B cell (primary cell): Measurements from ENCODE around the gene CMTR1. TPM values are rescaled to one million over a fixed set of nuclear protein-coding genes. Genes with fewer than 3 reads are reported as not detected.
A peak's percentile ranks its signal among the peaks of the same experiment; 100 is the strongest.

Experiments
- ATAC-seq: fragments of 200-7000 bp; cut with Tn5 transposase; one replicate; pipeline ENCODE4 v1.10.0; 2021; ENCODE audit warnings: low read depth, mild to moderate bottlenecking, moderate number of reproducible peaks, moderate library complexity
- CTCF ChIA-PET: fragments of 350-600 bp; sonication (Branson Sonifier 250); formaldehyde crosslinking; loops from one replicate; lab custom pipeline; 2021; ENCODE audit warnings: antibody characterized with exemption, inconsistent platforms; lab: Charles Lee
- POLR2A ChIA-PET: fragments of 350-600 bp; sonication (Branson Sonifier 250); formaldehyde crosslinking; loops from one replicate; lab custom pipeline; 2021; ENCODE audit warnings: antibody characterized with exemption; lab: Charles Lee
- DNase-seq: peaks from one replicate; pipeline ENCODE4 v3.0.0; 2013
- H2AFZ ChIP-seq: 2 replicates; pipeline ENCODE4 v1.6.1; 2012; ENCODE audit warnings: mild to moderate bottlenecking, low read depth, low read length; ENCODE audit not compliant: insufficient read depth, poor library complexity, severe bottlenecking
- H3K27ac ChIP-seq, 2 donors: 1 replicate in 1 of 2; 2 replicates in 1 of 2; pipeline ENCODE4 v1.5.1; 2012 to 2013; ENCODE audit warnings: low read length in 2 of 2, mild to moderate bottlenecking in 2 of 2, moderate library complexity in 1 of 2
- H3K27me3 ChIP-seq, 4 experiments: fragments of 200-600 bp in 1 of 4; sonication (generic) in 1 of 4; replicated peaks in 1 of 4; 1 replicate in 2 of 4; 2 replicates in 2 of 4; pipeline versions ENCODE4 v1.6.1 to v1.7.0; 2013 to 2016; ENCODE audit warnings: low read length in 3 of 4, mild to moderate bottlenecking in 2 of 4, mixed read lengths in 1 of 4, moderate library complexity in 1 of 4; ENCODE audit not compliant: insufficient read depth in 4 of 4, control insufficient read depth in 3 of 4; ENCODE audit errors: control extremely low read depth in 1 of 4
- H3K36me3 ChIP-seq, 2 experiments: replicated peaks in 1 of 2; 1 replicate in 1 of 2; 2 replicates in 1 of 2; pipeline versions ENCODE4 v1.6.1 to v1.7.1; 2013; ENCODE audit warnings: low read length in 1 of 2; ENCODE audit not compliant: insufficient read depth in 2 of 2, control insufficient read depth in 1 of 2; ENCODE audit errors: control extremely low read depth in 1 of 2, extremely low read depth in 1 of 2
- H3K4me1 ChIP-seq, 2 donors: fragments of 200-600 bp in 1 of 2; sonication (generic) in 1 of 2; 1 replicate in 1 of 2; 2 replicates in 1 of 2; pipeline versions ENCODE4 v1.5.1 to v1.6.1; 2013 to 2017; ENCODE audit warnings: low read length in 2 of 2; ENCODE audit not compliant: control insufficient read depth in 2 of 2, insufficient read depth in 2 of 2
- H3K4me2 ChIP-seq: replicated peaks from 2 replicates; pipeline ENCODE3; 2012; ENCODE audit warnings: mild to moderate bottlenecking, low read depth, low read length; ENCODE audit not compliant: poor library complexity, severe bottlenecking
- H3K4me3 ChIP-seq, 5 experiments: fragments of 200-600 bp in 1 of 5; sonication (generic) in 1 of 5; 1 replicate in 3 of 5; 2 replicates in 2 of 5; pipeline versions ENCODE4 v1.5.1 to v1.7.0; 2011 to 2016; ENCODE audit warnings: low read length in 4 of 5, mild to moderate bottlenecking in 4 of 5, low read depth in 2 of 5, control low read depth in 1 of 5, moderate library complexity in 1 of 5; ENCODE audit not compliant: insufficient read depth in 1 of 5; ENCODE audit errors: control extremely low read depth in 1 of 5, extremely low read depth in 1 of 5
- H3K79me2 ChIP-seq: fragments of 200-600 bp; sonication (generic); one replicate; pipeline ENCODE4 v1.6.0; 2016; ENCODE audit warnings: low read length; ENCODE audit not compliant: control insufficient read depth, insufficient read depth
- H3K9ac ChIP-seq: fragments of 200-600 bp; sonication (generic); 2 replicates; pipeline ENCODE4 v1.6.1; 2017; ENCODE audit warnings: mild to moderate bottlenecking, low read length, moderate library complexity
- H3K9me3 ChIP-seq, 3 donors: one replicate each; pipeline versions ENCODE4 v1.6.1 to v1.7.1; 2013; ENCODE audit warnings: low read length in 2 of 3; ENCODE audit not compliant: control insufficient read depth in 2 of 3, insufficient read depth in 1 of 3; ENCODE audit errors: control extremely low read depth in 1 of 3
- H4K20me1 ChIP-seq: 2 replicates; pipeline ENCODE4 v1.6.0; 2012; ENCODE audit warnings: mild to moderate bottlenecking, low read length; ENCODE audit not compliant: insufficient read depth, control insufficient read depth, poor library complexity, severe bottlenecking
- H3K27ac Mint-ChIP-seq: one replicate; pipeline ENCODE4 v1.8.0; 2021; ENCODE audit warnings: mixed read lengths
- H3K27me3 Mint-ChIP-seq: one replicate; pipeline ENCODE4 v1.8.0; 2021; ENCODE audit warnings: mixed read lengths
- H3K4me1 Mint-ChIP-seq: one replicate; pipeline ENCODE4 v1.8.0; 2021; ENCODE audit warnings: mixed read lengths
- H3K4me3 Mint-ChIP-seq: one replicate; pipeline ENCODE4 v1.8.0; 2021; ENCODE audit warnings: mixed read lengths
- H3K9me3 Mint-ChIP-seq: one replicate; pipeline ENCODE4 v1.8.0; 2022; ENCODE audit warnings: mixed read lengths; ENCODE audit not compliant: insufficient read depth
- CTCF ChIP-seq: fragments of 200-600 bp; IDR thresholded peaks from one replicate; pipeline ENCODE4 v1.8.0; 2022; ENCODE audit warnings: antibody characterized with exemption, mild to moderate bottlenecking
- EZH2 ChIP-seq: IDR thresholded peaks from 2 replicates; pipeline ENCODE4 v1.6.1; 2012; ENCODE audit warnings: borderline replicate concordance, low read depth, mild to moderate bottlenecking, moderate library complexity, low read length; ENCODE audit not compliant: insufficient read depth, poor library complexity, severe bottlenecking
- WGBS: methylation state at CpG from one replicate; pipeline ENCODE4 v1.1.5; 2013; ENCODE audit warnings: missing lambda C conversion rate; ENCODE audit not compliant: insufficient coverage; 5-methylcytosine and 5-hydroxymethylcytosine counted together
- intact Hi-C: fragments of 100-400 bp; cut with micrococcal nuclease; formaldehyde crosslinking; loops from one replicate; pipeline ENCODE4 v1.10.0; 2022
- polyA plus RNA-seq: library from polyadenylated mRNA; depleted of rRNA; stranded (reverse); fragments of >200 nt; gene quantifications from 2 replicates; pipeline ENCODE4 v1.2.3, GENCODE V29; 2012
- total RNA-seq, 2 donors: library from RNA; stranded (reverse); fragments of 120-200 nt in 1 of 2; gene quantifications; 1 replicate in 1 of 2; 2 replicates in 1 of 2; pipeline versions ENCODE4 v1.2.3 to v1.2.4, GENCODE V29; 2013 to 2022

The CMTR1 gene
- total and polyA plus RNA-seq, 2 donors (not counting 1 experiment from before 2014, with no cell fraction given): 46.0 to 82.9 TPM

GRCh38 chr6:37499433-37500293 is 66.6 kb downstream of the CMTR1 start, which contains the start of gene CCDC167:
CCDC167 (minus strand) TSS chr6:37499893; CDS start chr6:37499863, 30 bp downstream.
- Histone ChIP-seq H3K79me2 (peaks cover 49% of the 10 kb centered on the region), H4K20me1 (no peaks in the 10 kb centered on the region), H3K4me2 (peak within 1 kb of the TSS; percentile 95), H3K4me3 (peak within 1 kb of the TSS; percentile 70 to 100 (median 93)), H3K9ac (peak within 1 kb of the TSS; percentile 97), H3K9me3 (no peaks in the 10 kb centered on the region), H3K4me1 (peaks cover 46 to 67% of the 10 kb centered on the region in 2 donors), H2AFZ (peak within 1 kb of the TSS; percentile 99), H3K27ac (peak within 1 kb of the TSS; percentile 69 to 90), H3K36me3 (no peaks in the 10 kb centered on the region), H3K27me3 (no peaks in the 10 kb centered on the region)
- peaks cover 67% of the 10 kb centered on the region for H3K4me1 Mint-ChIP-seq
- DNase-seq (peak; percentile 96), ATAC-seq (peak; percentile 91)
- WGBS: 3% methylated on average over 34 of the region's 38 CpGs
- no peaks in the 10 kb centered on the region for H3K27me3 Mint-ChIP-seq
- no peak for TF ChIP-seq EZH2
- no peak for TF ChIP-seq CTCF
- peak within 1 kb of the TSS; percentile 95 for H3K4me3 Mint-ChIP-seq
- ChIA-PET CTCF (interaction anchor here (0.7 to 2.1 kb wide), 4 partner anchors 9 to 192 kb away, joined by 3 to 13 read pairs (median 3); no protein-coding TSS in a partner anchor), POLR2A (interaction anchor here (0.6 to 1.8 kb wide), 4 partner anchors 48 to 1220 kb away, joined by 3 to 6 read pairs (median 4); no protein-coding TSS in a partner anchor)
- intact Hi-C loops: loop anchor here (2.0 to 5.0 kb wide), 4 partner anchors 63 to 1073 kb away; partner anchors contain the start of gene CMTR1
- peak within 1 kb of the TSS; percentile 88 for H3K27ac Mint-ChIP-seq
- no peaks in the 10 kb centered on the region for H3K9me3 Mint-ChIP-seq
